Spleen (tissue), 13 donors: ENCODE measurements around the gene S100A3. TPM values are rescaled to one million over a fixed set of nuclear protein-coding genes. Genes with fewer than 3 reads are reported as not detected.

Source experiments
- DNase-seq: peaks from one replicate; pipeline ENCODE4 v3.0.0-alpha.2; 2020
- H3K27ac ChIP-seq, 8 donors: fragments of 200-600 bp; sonication (generic) in 7 of 8; 1 replicate in 4 of 8; 2 replicates in 4 of 8; pipeline versions ENCODE4 v1.5.0 to v1.8.0; 2016 to 2021; ENCODE audit warnings: inconsistent platforms in 4 of 8, mild to moderate bottlenecking in 4 of 8, moderate library complexity in 1 of 8
- H3K27me3 ChIP-seq, 7 donors: fragments of 200-600 bp; sonication (generic) in 6 of 7; replicated peaks in 1 of 7; 1 replicate in 4 of 7; 2 replicates in 3 of 7; pipeline versions ENCODE4 v1.5.0 to v1.8.0; 2016 to 2021; ENCODE audit warnings: inconsistent platforms in 3 of 7, mild to moderate bottlenecking in 1 of 7
- H3K36me3 ChIP-seq, 6 donors: fragments of 200-600 bp; sonication (generic) in 5 of 6; 1 replicate in 4 of 6; 2 replicates in 2 of 6; pipeline versions ENCODE4 v1.5.0 to v1.8.0; 2016 to 2021; ENCODE audit warnings: inconsistent platforms in 2 of 6
- H3K4me1 ChIP-seq, 6 donors: fragments of 200-600 bp; sonication (generic) in 5 of 6; 1 replicate in 3 of 6; 2 replicates in 3 of 6; pipeline versions ENCODE4 v1.5.0 to v1.8.0; 2016 to 2021; ENCODE audit warnings: inconsistent platforms in 3 of 6
- H3K4me3 ChIP-seq, 8 donors: fragments of 200-600 bp; sonication (generic) in 7 of 8; 1 replicate in 4 of 8; 2 replicates in 4 of 8; pipeline versions ENCODE4 v1.5.0 to v1.8.0; 2016 to 2021; ENCODE audit warnings: inconsistent platforms in 4 of 8, mild to moderate bottlenecking in 4 of 8, moderate library complexity in 2 of 8
- H3K9me3 ChIP-seq, 8 donors: fragments of 200-600 bp; sonication (generic) in 7 of 8; 1 replicate in 4 of 8; 2 replicates in 4 of 8; pipeline versions ENCODE4 v1.5.0 to v1.8.0; 2016 to 2021; ENCODE audit warnings: inconsistent platforms in 4 of 8
- POLR2A ChIP-seq, 3 donors: fragments of 450-650 bp; IDR thresholded peaks; one replicate each; pipeline ENCODE4 v1.5.1; 2017; ENCODE audit warnings: antibody characterized with exemption in 3 of 3, mild to moderate bottlenecking in 1 of 3
- POLR2AphosphoS5 ChIP-seq, 3 donors: sonication (generic); formaldehyde crosslinking; IDR thresholded peaks; one replicate each; pipeline ENCODE4 v1.5.1; 2017; ENCODE audit warnings: antibody characterized with exemption in 3 of 3
- WGBS, 5 donors: extraction: QIAGEN DNeasy Blood & Tissue Kit in 3 of 5; methylation state at CpG; one replicate each; pipeline versions ENCODE4 v1.1.5 to v1.1.7; 2013 to 2018; 5-methylcytosine and 5-hydroxymethylcytosine counted together
- intact Hi-C: fragments of 100-400 bp; cut with DNase I; formaldehyde crosslinking; loops from one replicate; pipeline ENCODE4 v1.15.0; 2023; ENCODE audit warnings: low total_unique reads
- long read RNA-seq, 2 donors: transcript quantifications; one replicate each; lab custom pipeline, GENCODE V29; 2026
- polyA plus RNA-seq, 3 donors: library from polyadenylated mRNA; stranded (reverse); fragments of 200-250 nt; gene quantifications; one replicate each; pipeline ENCODE4 v1.2.1, GENCODE V29; 2013
- total RNA-seq, 7 donors: library from RNA; depleted of rRNA in 3 of 7; stranded (reverse); fragments of >200 nt in 3 of 7; fragmentation: NEBNext Ultra II Directional in 4 of 7; extraction: Animal tissue kit (Norgen Biotek cat#: 25700) in 4 of 7; gene quantifications; one replicate each; pipeline versions ENCODE4 v1.1.0 to v1.2.1, GENCODE V29; 2016 to 2021
- TF ChIP-seq, protein P1 (sequence below), 11 experiments: fragments of 200-600 bp in 7 of 11; fragments of 450-650 bp in 4 of 11; sonication (generic) in 4 of 11; IDR thresholded peaks in 8 of 11; conservative IDR thresholded peaks in 3 of 11; 1 replicate in 7 of 11; 2 replicates in 4 of 11; pipeline versions ENCODE4 v1.4.0 to v1.8.0; 2016 to 2021; ENCODE audit warnings: antibody characterized with exemption in 11 of 11, inconsistent platforms in 4 of 11, mild to moderate bottlenecking in 1 of 11
- donor health status: healthy with polysubstance abuse.
- donor health status: DM: no; HTN: no; CAD: no; lungs with moderate emphysema.
- donor health status: DM: no; HTN: no; CAD: no.
- donor health status: Bipolar disorder and iron deficiency.
- donor health status: healthy.
- donor health status: DM: no; HTN: no; CAD: no.
- donor health status: DM: yes; HTN: yes; CAD: no.

The S100A3 gene, protein sequence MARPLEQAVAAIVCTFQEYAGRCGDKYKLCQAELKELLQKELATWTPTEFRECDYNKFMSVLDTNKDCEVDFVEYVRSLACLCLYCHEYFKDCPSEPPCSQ
- total RNA-seq = 1 to 10 TPM in 2 of 7 donors, under 1 TPM in 1, not detected in 4; 0.44 to 1.3 (median 1.0) TPM
- polyA plus RNA-seq = 1 to 10 TPM; 1.1 to 2.6 (median 2.2) TPM
- long read RNA-seq, donor 1, partial matches to known transcripts = 0 of 1 reads
- long read RNA-seq, donor 1, other reads (novel, unspliced or antisense) = 0 of 1 reads
- long read RNA-seq, donor 2 = 0 reads

DNA sequence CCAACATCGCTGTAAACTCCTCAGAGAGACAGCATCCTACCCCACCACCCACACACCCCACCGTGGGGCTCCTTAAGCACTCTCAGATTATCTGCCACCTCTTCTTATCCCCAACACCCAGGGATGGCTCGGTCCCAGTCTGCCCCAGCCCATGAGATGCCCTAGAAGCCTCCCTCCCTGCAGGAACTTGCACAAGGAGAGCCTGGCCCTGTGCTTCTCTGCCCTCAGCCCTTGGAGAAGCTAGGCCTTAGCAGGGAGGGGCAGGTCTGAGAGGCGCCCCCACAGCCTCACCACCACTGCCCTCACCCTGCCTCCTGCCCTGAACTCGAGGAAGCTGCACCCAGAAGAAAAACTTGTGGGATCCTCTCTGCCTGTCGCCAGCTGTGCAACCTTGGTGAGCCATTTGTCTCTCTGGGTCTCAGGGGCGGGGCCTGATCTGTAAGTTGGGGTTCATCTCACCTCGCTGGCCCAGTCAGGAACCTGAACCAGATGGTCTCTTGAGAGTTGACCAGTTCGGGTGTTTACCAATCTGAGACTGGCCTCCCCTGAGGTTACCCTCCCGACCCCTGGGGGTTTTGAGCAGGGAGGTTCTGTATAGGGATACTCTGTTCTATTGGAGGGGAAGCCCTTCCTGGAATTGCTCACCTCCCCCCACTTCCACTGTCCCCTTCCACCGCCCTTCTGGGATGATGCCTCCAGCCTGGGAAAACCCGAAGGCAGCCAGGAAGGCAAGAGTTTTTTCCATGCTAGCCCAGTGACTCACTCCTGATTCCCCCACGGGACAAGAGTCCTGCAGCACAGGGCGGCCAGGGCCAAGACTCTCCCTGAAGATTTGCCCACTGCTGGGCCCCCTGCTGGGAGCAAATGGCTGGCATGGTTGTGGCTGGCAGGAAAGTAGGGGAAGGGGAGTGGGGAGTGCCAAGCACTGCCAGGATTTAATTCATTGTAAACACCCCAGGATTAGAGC lies at the start of gene S100A3:
TSS of gene S100A3 (minus strand) at position 537 of the 967 bp plus-strand sequence. CDS start 773 bp downstream, outside the sequence.
- intact Hi-C loops = no loop called here
- peak within 1 kb of the TSS in 3 of 8 donors; percentile 14 to 50 (median 36) for H3K27ac ChIP-seq
- 67 to 79% (median 72%) methylated on average over 12 to 14 of the region's 14 CpGs for WGBS, 5 donors
- H3K9me3 ChIP-seq = no peaks in the 10 kb centered on the region
- H3K4me3 ChIP-seq = no peak within 1 kb of the TSS
- H3K27me3 ChIP-seq = no peaks in the 10 kb centered on the region
- peaks cover 0 to 8% (median 0%) of the 10 kb centered on the region in 6 donors for H3K36me3 ChIP-seq
- peaks cover 18 to 88% (median 53%) of the 10 kb centered on the region in 6 donors for H3K4me1 ChIP-seq
- peak; percentile 61 for DNase-seq
- no peak for TF ChIP-seq POLR2AphosphoS5 (IDR thresholded peaks at IDR 0.05)
- no peak for TF ChIP-seq POLR2A (IDR thresholded peaks at IDR 0.05)
- TF ChIP-seq, protein P1, sequence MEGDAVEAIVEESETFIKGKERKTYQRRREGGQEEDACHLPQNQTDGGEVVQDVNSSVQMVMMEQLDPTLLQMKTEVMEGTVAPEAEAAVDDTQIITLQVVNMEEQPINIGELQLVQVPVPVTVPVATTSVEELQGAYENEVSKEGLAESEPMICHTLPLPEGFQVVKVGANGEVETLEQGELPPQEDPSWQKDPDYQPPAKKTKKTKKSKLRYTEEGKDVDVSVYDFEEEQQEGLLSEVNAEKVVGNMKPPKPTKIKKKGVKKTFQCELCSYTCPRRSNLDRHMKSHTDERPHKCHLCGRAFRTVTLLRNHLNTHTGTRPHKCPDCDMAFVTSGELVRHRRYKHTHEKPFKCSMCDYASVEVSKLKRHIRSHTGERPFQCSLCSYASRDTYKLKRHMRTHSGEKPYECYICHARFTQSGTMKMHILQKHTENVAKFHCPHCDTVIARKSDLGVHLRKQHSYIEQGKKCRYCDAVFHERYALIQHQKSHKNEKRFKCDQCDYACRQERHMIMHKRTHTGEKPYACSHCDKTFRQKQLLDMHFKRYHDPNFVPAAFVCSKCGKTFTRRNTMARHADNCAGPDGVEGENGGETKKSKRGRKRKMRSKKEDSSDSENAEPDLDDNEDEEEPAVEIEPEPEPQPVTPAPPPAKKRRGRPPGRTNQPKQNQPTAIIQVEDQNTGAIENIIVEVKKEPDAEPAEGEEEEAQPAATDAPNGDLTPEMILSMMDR (IDR thresholded peaks at IDR 0.05 in 8 of 11, conservative IDR thresholded peaks at IDR 0.05 in 3 of 11) = no peak

DNA sequence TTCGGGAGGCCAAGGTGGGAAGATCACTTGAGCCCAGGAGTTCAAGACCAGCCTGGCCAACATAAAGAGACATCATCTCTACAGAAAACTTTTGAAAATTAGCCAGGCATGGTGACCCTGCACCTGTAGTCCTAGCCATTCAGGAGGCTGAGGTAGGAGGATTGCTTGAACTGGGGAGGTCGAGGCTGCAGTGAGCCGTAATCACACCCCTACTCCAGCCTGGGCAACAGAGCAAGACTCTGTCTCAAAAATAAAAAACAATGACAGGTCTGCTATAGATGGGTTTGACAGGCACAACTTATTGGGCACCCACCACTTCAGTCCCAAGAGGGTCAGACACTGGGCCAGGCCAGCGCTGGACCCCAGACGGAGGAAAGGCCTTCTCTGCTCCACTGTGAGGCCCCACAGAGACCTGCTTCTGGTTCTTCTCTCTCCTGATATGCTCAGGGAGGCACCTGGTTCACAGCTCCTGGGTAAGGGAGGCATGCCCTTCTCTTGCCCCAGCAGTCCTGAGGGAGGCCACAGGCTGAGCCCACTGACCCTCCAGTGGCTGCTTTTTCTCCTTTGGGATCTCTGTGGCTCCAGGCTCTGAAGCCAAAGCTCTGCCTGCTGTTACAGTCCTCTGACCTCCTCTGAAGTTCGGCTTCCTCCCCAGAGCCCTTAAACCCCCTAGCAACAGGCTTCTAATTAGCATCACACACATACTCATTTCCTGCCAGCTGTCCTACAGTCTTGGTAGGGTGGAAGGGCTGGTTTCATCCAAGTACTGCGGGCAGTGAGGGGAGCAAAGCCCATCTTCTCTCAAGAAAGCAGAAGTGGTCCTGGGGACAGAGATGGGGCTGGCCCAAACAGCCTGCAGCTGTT lies 49.5 kb upstream of the S100A3 start:
- Histone ChIP-seq H3K4me3 (no peak overlapping the region), H3K4me1 (peaks cover 11 to 51% (median 20%) of the 10 kb centered on the region in 6 donors), H3K27ac (peak overlapping the region; percentile 74 to 89 (median 83)), H3K27me3 (no peaks in the 10 kb centered on the region), H3K36me3 (no peaks in the 10 kb centered on the region), H3K9me3 (no peaks in the 10 kb centered on the region)
- intact Hi-C loops = no loop called here
- 28 to 51% (median 42%) methylated on average over 5 to 7 of the region's 7 CpGs for WGBS, 5 donors
- TF ChIP-seq POLR2AphosphoS5 (IDR thresholded peaks at IDR 0.05) (peak in 2 of 3 donors; percentile 68 to 76), POLR2A (IDR thresholded peaks at IDR 0.05) (peak in 1 of 3 donors; percentile 58)
- TF ChIP-seq, protein P1 (IDR thresholded peaks at IDR 0.05 in 8 of 11, conservative IDR thresholded peaks at IDR 0.05 in 3 of 11) = no peak
- peak; percentile 85 for DNase-seq

DNA sequence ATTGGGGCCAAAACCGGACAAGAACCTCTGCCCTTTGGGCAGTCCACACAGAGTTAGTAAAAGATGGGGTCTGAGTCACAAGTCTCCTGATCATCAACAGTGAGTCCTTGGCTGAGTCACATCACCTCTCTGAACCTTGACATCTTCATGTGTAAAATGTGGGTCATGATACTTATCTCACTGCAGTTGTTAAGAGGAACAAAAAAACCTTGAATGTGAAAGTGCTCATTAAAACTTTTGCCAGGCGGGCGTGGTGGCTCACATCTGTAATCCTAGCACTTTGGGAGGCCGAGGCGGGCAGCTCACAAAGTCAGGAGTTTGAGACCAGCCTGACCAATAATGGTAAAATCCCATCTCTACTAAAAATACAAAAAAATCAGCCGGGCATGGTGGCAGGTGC lies 48.1 kb upstream of the S100A3 start:
- peak overlapping the region in 7 of 8 donors; percentile 6 to 89 (median 84) for H3K27ac ChIP-seq
- no peaks in the 10 kb centered on the region for H3K36me3 ChIP-seq
- H3K4me3 ChIP-seq = no peak overlapping the region
- intact Hi-C loops = no loop called here
- TF ChIP-seq, protein P1 (IDR thresholded peaks at IDR 0.05 in 8 of 11, conservative IDR thresholded peaks at IDR 0.05 in 3 of 11) = no peak
- no peak for TF ChIP-seq POLR2AphosphoS5 (IDR thresholded peaks at IDR 0.05)
- TF ChIP-seq POLR2A (IDR thresholded peaks at IDR 0.05) = no peak
- H3K9me3 ChIP-seq = no peaks in the 10 kb centered on the region
- peak; percentile 29 for DNase-seq
- peaks cover 11 to 48% (median 20%) of the 10 kb centered on the region in 6 donors for H3K4me1 ChIP-seq
- WGBS, 5 donors = 51 to 81% (median 73%) methylated on average over 6 of the region's 6 CpGs
- H3K27me3 ChIP-seq = no peaks in the 10 kb centered on the region
